GM20000 (cell line): ENCODE data around the gene PSMB7.

Source experiments
- DNase-seq: peaks from one replicate; pipeline ENCODE4 v3.0.0; 2012; ENCODE audit warnings: low spot score
- TF ChIP-seq, protein P1 (sequence below): IDR thresholded peaks from 2 replicates; pipeline ENCODE4 v1.5.1; 2012; ENCODE audit warnings: mild to moderate bottlenecking, control low read depth; ENCODE audit errors: extremely low read depth, missing control alignments

Gene PSMB7

DNA sequence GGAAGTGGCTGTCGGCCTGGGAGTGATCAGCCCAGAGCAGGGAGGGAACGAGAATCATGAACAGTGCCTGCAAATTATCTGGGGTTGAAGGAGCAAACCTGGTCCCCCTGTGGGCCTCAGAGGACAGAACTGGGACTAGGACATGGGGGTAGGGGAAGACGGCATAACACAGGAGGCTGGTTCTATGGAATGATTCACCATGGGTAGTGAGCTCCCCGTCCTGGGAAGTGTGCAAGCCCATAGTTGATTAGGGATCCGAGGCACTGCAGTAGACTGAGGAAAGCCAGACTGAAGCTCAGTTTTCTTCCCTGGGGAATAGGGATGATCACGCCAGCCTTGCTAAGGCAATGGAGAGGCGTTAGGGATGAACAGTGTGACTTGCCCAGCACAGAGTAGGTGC is 40.6 kb upstream of the PSMB7 start:
- no peak for DNase-seq
- TF ChIP-seq, protein P1, sequence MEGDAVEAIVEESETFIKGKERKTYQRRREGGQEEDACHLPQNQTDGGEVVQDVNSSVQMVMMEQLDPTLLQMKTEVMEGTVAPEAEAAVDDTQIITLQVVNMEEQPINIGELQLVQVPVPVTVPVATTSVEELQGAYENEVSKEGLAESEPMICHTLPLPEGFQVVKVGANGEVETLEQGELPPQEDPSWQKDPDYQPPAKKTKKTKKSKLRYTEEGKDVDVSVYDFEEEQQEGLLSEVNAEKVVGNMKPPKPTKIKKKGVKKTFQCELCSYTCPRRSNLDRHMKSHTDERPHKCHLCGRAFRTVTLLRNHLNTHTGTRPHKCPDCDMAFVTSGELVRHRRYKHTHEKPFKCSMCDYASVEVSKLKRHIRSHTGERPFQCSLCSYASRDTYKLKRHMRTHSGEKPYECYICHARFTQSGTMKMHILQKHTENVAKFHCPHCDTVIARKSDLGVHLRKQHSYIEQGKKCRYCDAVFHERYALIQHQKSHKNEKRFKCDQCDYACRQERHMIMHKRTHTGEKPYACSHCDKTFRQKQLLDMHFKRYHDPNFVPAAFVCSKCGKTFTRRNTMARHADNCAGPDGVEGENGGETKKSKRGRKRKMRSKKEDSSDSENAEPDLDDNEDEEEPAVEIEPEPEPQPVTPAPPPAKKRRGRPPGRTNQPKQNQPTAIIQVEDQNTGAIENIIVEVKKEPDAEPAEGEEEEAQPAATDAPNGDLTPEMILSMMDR, result no peak

DNA sequence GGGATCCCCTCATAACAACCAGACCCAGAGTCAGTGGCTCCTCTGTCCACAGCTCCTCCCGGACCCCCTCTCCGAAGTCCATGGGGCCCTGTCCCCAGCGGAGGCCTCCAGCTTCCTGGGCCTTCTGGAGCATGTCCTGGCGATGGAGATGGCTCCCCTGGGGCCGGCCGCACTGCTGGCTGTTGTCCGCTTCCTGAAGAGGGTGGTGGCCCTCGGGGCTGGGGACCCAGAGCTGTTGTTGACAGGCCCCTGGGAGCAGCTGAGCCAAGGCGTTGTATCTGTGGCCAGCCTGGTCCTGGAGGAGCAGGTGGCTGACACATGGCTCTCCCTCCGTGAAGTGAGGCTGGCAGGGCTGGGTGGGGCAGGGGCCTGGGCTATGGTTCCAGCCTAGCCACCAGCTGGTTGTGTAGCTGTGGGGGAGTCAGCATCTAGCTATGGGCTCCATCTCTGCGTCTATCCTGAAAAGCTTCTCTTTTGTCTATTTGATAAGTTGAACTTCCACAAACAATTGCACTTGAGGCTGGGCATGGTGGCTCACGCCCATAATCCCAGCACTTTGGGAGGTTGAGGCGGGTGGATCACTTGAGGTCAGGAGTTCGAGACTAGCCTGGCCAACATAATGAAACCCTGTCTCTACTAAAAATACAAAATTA is 39.7 kb upstream of the PSMB7 start:
- DNase-seq, result no peak
- TF ChIP-seq, protein P1, result no peak

DNA sequence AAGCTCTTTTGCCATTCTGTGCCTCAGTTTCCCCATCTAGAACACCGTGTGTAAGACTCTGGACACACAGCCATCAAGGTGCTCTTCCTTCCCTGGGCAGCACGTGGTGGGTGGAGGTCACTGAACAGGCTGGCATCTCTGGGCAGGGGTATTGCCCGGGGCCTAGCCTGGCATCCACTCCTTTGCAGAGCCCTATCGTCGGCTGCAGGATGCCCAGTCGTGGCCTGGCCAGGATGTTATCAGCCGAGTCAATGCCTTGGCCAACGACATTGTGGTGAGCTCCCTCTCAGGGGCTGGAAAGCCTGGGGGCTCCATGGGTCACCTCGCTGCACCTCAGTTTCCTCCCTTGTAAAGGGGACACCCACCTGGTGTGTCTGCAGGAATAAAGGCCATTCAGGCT is 39.1 kb upstream of the PSMB7 start:
- no peak for DNase-seq
- TF ChIP-seq, protein P1, result no peak

DNA sequence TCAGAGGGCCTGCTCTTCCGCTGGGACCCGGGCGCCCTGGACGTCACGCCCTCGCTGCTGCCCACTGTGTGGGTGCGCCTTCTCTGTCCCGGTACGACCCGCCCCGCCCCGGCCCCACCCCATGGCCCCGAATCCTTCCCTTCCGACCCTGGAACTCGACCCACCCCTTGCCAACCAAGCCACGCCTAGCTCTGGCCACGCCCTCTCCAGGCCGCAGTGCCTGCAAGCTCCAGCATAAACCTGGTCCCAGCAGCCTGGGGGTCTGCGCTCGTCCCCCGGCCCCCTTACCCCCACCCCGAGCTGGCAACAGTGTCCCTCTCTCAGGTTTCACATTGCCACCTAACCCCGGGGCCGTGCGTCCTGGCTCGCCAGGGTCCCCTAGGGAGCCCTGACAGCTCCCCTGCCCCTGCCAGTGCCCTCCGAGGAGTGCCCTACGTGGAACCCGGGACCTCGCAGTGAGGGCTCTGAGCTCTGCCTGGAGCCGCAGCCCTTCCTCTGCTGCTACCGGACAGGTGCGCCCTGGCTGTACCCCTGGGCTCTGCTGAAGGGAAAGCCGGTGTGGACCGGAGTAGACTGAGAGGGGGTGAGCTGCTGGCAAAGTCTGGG is 38.4 kb upstream of the PSMB7 start:
- DNase-seq, result peak; percentile 31
- TF ChIP-seq, protein P1, result no peak

DNA sequence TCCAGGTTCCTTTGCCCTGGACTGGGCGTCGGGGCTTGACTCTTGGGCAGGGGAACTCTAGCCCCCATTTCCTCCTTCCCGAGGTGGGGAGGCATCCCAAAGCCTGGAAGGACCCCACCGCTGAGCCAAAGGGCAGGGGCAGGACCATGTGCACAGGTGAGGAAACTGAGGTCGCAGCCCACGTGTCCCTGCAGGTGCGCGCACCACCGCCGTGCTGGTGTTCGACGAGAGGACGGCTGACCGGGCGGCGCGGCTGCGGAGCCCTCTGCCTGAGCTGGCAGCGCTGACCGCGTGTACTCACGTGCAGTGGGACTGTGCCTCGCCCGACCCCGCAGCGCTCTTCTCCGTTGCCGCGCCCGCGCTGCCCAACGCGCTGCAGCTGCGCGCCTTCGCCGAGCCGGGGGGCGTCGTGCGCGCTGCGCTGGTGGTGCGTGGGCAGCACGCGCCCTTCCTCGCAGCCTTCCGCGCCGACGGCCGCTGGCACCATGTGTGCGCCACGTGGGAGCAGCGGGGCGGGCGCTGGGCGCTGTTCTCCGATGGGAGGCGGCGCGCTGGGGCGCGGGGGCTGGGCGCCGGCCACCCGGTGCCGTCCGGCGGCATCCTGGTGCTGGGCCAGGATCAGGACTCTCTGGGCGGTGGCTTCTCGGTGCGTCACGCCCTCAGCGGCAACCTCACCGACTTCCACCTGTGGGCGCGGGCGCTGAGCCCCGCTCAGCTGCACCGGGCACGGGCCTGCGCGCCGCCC is 37.8 kb upstream of the PSMB7 start:
- peak; percentile 31 for DNase-seq
- TF ChIP-seq, protein P1, result no peak

DNA sequence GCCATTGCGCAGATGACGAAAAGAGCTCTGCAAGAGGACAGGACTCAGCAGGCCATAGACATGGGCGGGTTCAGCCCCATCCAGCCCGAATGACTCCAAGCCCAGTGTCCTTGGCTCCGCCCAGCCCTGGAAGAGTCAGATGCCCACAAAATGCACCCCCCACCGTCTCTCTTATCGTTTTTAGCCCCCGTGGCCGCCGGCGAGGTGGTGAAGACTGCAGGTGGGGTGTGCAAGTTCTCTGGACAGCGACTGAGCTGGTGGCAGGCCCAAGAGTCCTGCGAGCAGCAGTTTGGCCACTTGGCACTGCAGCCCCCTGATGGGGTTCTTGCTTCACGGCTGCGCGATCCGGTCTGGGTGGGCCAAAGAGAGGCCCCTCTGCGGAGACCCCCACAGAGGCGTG is 37.1 kb upstream of the PSMB7 start:
- TF ChIP-seq, protein P1, result no peak
- DNase-seq, result peak; percentile 47
